ENCODE measurements around the gene NDUFV3. TPM values are rescaled to one million over a fixed set of nuclear protein-coding genes. Genes with fewer than 3 reads are reported as not detected.

The NDUFV3 gene
- total and polyA plus RNA-seq, 4 donors: 17.7 to 45.1 (median 28.2) TPM

DNA sequence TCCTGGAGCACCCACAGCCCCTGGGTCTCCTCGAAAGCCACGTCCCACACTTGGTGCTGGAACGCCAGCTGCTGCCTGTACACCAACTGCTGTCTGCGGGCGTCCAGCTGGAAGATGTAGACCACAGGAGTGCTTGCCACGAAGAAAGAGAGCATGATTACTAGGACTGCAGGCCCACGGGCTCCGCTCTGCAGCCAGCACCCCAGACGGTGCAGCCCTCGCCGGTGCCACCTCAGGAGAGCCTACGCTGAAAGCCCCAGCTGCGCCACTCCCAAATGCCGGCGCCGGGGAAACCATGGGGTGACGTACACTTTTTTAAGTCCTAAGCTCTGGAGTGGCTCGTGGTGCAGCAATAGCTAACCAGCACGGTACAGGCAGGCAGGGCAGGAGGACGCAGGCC, 39.5 kb upstream of the NDUFV3 start:
- DNase-seq: no peak
- Histone ChIP-seq H3K4me3 (no peak overlapping the region), H3K36me3 (ENCODE audit: control insufficient read depth in 4 of 4, insufficient read depth in 4 of 4, low read length in 4 of 4) (peaks cover 9 to 83% (median 30%) of the 10 kb centered on the region in 4 donors), H3K9me3 (ENCODE audit: control insufficient read depth in 4 of 4, insufficient read depth in 3 of 4, low read length in 3 of 4) (no peaks in the 10 kb centered on the region), H3K4me1 (ENCODE audit: control insufficient read depth in 5 of 5, insufficient read depth in 5 of 5, low read length in 5 of 5) (peaks cover 0 to 7% (median 0%) of the 10 kb centered on the region in 5 donors), H3K27ac (ENCODE audit: low read depth in 1 of 2, low read length in 1 of 2) (no peak overlapping the region), H3K9ac (ENCODE audit: insufficient read depth in 1 of 2, low read length in 2 of 2) (no peak overlapping the region), H3K27me3 (ENCODE audit: control insufficient read depth in 3 of 3, insufficient read depth in 3 of 3, low read length in 2 of 3) (no peaks in the 10 kb centered on the region)
- TF ChIP-seq CTCF (IDR thresholded peaks at IDR 0.05; ENCODE audit: control extremely low read depth, extremely low read depth): no peak
- WGBS, 2 donors: 91 to 94% methylated on average over 20 of the region's 20 CpGs
- no peak for ATAC-seq (ENCODE audit: insufficient read depth, low FRiP score)

GRCh38 chr21:42854246-42855010, 38.7 kb upstream of the NDUFV3 start:
- H3K4me1 ChIP-seq (ENCODE audit: control insufficient read depth in 5 of 5, insufficient read depth in 5 of 5, low read length in 5 of 5): peaks cover 0 to 7% (median 0%) of the 10 kb centered on the region in 5 donors
- H3K27ac ChIP-seq (ENCODE audit: low read depth in 1 of 2, low read length in 1 of 2): peak overlapping the region in 1 of 2 donors; percentile 55
- no peaks in the 10 kb centered on the region for H3K9me3 ChIP-seq (ENCODE audit: control insufficient read depth in 4 of 4, insufficient read depth in 3 of 4, low read length in 3 of 4)
- 96% methylated on average over 28 of the region's 28 CpGs for WGBS, 2 donors
- peaks cover 9 to 85% (median 29%) of the 10 kb centered on the region in 4 donors for H3K36me3 ChIP-seq (ENCODE audit: control insufficient read depth in 4 of 4, insufficient read depth in 4 of 4, low read length in 4 of 4)
- ATAC-seq (ENCODE audit: insufficient read depth, low FRiP score) (no peak), DNase-seq (no peak)
- no peaks in the 10 kb centered on the region for H3K27me3 ChIP-seq (ENCODE audit: control insufficient read depth in 3 of 3, insufficient read depth in 3 of 3, low read length in 2 of 3)
- no peak for TF ChIP-seq CTCF (IDR thresholded peaks at IDR 0.05; ENCODE audit: control extremely low read depth, extremely low read depth)
- H3K9ac ChIP-seq (ENCODE audit: insufficient read depth in 1 of 2, low read length in 2 of 2): no peak overlapping the region
- no peak overlapping the region for H3K4me3 ChIP-seq

DNA sequence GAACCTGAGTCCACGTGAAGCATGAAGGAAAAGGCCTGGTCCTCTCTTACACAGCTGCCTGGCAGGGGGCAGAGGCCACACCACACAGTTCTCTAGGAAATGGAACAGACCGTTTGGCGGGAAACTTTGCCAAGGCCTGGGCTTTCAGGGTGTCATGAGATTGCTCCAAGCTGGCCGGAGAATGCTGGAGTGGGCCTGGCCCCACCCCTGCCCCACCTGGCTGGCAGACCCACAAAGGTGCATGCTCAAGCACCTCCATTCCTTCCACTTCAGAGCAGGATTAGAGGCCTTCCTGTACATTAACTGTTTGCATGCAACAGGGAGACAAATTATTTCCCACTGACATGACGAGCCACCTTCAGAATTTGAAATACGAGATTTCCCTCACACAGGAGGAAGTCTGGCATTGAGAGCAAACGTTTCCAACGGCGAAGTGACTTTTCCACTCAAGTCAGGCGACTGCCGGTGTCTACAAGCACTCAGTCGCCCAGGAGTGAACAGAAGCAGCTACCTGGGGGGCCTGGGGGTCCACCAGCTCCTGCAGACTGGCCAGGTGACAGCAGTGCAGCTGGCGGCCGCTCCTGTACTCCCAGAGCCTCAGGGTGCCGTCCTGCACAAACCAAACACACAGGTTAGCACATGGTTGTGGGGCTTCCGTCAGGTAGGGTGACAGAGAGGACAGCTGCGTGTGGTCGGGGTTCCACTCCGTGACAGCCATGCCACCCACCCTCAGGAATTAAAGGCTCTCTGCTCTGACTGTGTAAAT, 37.8 kb upstream of the NDUFV3 start:
- no peak overlapping the region for H3K9ac ChIP-seq (ENCODE audit: insufficient read depth in 1 of 2, low read length in 2 of 2)
- DNase-seq: peak; percentile 13 to 52 (median 38)
- no peaks in the 10 kb centered on the region for H3K27me3 ChIP-seq (ENCODE audit: control insufficient read depth in 3 of 3, insufficient read depth in 3 of 3, low read length in 2 of 3)
- no peaks in the 10 kb centered on the region for H3K9me3 ChIP-seq (ENCODE audit: control insufficient read depth in 4 of 4, insufficient read depth in 3 of 4, low read length in 3 of 4)
- H3K27ac ChIP-seq (ENCODE audit: low read depth in 1 of 2, low read length in 1 of 2): peak overlapping the region in 1 of 2 donors; percentile 66
- peaks cover 0 to 7% (median 0%) of the 10 kb centered on the region in 5 donors for H3K4me1 ChIP-seq (ENCODE audit: control insufficient read depth in 5 of 5, insufficient read depth in 5 of 5, low read length in 5 of 5)
- no peak for ATAC-seq (ENCODE audit: insufficient read depth, low FRiP score)
- H3K4me3 ChIP-seq: no peak overlapping the region
- WGBS, 2 donors: 70 to 87% methylated on average over 19 of the region's 19 CpGs
- no peak for TF ChIP-seq CTCF (IDR thresholded peaks at IDR 0.05; ENCODE audit: control extremely low read depth, extremely low read depth)
- H3K36me3 ChIP-seq (ENCODE audit: control insufficient read depth in 4 of 4, insufficient read depth in 4 of 4, low read length in 4 of 4): peaks cover 9 to 85% (median 26%) of the 10 kb centered on the region in 4 donors
